Thoracic aorta (tissue), 2 donors: Measurements from ENCODE around the gene MAEA. TPM values are rescaled to one million over a fixed set of nuclear protein-coding genes. Genes with fewer than 3 reads are reported as not detected.

Source experiments
- ATAC-seq: fragments of 150-250 bp; one replicate; pipeline ENCODE4 v1.8.0; 2017; ENCODE audit warnings: low read depth; ENCODE audit not compliant: insufficient number of reproducible peaks, low FRiP score
- DNase-seq: peaks from one replicate; pipeline ENCODE4 v3.0.0-alpha.2; 2020; ENCODE audit warnings: low spot score
- H3K27ac ChIP-seq, 2 donors: fragments of 200-600 bp; sonication (generic); 1 replicate in 1 of 2; 2 replicates in 1 of 2; pipeline ENCODE4 v1.5.1; 2016; ENCODE audit warnings: mild to moderate bottlenecking in 2 of 2, moderate library complexity in 2 of 2
- H3K27me3 ChIP-seq: fragments of 200-600 bp; sonication (generic); replicated peaks from 2 replicates; pipeline ENCODE4 v1.6.0; 2016; ENCODE audit warnings: mild to moderate bottlenecking; ENCODE audit not compliant: insufficient read depth
- H3K36me3 ChIP-seq: fragments of 200-600 bp; sonication (generic); one replicate; pipeline ENCODE4 v1.5.1; 2016
- H3K4me1 ChIP-seq, 2 donors: fragments of 200-600 bp; sonication (generic); 1 replicate in 1 of 2; 2 replicates in 1 of 2; pipeline versions ENCODE4 v1.5.1 to v1.6.0; 2016; ENCODE audit warnings: low read depth in 2 of 2, mild to moderate bottlenecking in 1 of 2; ENCODE audit not compliant: control insufficient read depth in 1 of 2
- H3K4me3 ChIP-seq: fragments of 200-600 bp; sonication (generic); 2 replicates; pipeline ENCODE4 v1.5.1; 2016; ENCODE audit warnings: mild to moderate bottlenecking
- H3K9me3 ChIP-seq: fragments of 200-600 bp; sonication (generic); 2 replicates; pipeline ENCODE4 v1.5.1; 2016
- total RNA-seq, 2 donors: library from RNA; depleted of rRNA; stranded (reverse); fragments of >200 nt; gene quantifications; one replicate each; pipeline versions ENCODE4 v1.1.0 to v1.2.3, GENCODE V29; 2016
- TF ChIP-seq, protein P1 (sequence below): fragments of 200-600 bp; sonication (generic); IDR thresholded peaks from one replicate; pipeline ENCODE4 v1.5.1; 2019; ENCODE audit warnings: antibody characterized with exemption

MAEA gene
- total RNA-seq, 2 donors from 2014 or later, result 53.7 to 83.8 TPM

DNA sequence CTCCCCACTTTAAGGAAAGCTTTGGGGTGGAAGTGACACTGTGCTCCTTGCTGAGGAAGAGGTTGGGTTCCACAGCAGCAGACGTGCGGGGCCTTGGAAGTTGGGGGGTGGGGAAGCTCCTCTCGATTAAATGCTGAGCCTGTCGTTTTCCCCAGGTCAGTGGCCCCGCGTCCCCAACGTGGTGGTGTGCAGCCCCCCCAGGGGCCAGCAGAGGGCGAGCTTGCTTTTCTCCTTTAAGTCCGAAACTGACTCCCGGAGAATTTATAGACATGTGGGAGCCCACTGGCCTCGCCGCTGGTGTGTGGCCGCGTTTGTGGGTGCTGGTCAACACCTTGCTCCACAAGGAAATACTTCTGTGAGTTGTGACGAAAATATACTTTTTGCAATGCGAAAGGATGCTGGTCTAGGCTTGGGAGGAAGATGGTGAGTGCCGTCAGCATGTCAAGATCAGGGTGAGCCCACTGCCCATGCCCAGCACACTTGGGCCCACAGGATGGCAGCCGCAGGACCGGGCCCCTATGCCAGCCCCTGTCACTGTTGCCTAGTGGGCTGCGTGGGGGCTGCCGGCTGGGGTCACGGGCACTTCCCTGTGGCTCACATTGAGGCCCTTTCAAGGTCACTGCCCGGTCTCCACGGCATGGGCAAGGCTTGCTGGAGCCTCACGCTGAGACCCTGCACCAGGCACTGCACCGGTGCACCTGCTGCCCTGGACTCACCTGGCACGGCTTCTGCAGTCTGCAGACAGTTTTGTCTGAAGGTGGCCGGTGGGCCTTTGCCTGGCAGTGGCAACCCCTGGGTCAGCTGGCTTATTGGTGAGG lies 66.7 kb downstream of the MAEA start:
- Histone ChIP-seq H3K27me3 (no peaks in the 10 kb centered on the region), H3K27ac (no peak overlapping the region), H3K36me3 (peaks cover 26% of the 10 kb centered on the region), H3K4me3 (no peak overlapping the region), H3K9me3 (no peaks in the 10 kb centered on the region), H3K4me1 (peaks cover 0 to 4% of the 10 kb centered on the region in 2 donors)
- TF ChIP-seq, protein P1, sequence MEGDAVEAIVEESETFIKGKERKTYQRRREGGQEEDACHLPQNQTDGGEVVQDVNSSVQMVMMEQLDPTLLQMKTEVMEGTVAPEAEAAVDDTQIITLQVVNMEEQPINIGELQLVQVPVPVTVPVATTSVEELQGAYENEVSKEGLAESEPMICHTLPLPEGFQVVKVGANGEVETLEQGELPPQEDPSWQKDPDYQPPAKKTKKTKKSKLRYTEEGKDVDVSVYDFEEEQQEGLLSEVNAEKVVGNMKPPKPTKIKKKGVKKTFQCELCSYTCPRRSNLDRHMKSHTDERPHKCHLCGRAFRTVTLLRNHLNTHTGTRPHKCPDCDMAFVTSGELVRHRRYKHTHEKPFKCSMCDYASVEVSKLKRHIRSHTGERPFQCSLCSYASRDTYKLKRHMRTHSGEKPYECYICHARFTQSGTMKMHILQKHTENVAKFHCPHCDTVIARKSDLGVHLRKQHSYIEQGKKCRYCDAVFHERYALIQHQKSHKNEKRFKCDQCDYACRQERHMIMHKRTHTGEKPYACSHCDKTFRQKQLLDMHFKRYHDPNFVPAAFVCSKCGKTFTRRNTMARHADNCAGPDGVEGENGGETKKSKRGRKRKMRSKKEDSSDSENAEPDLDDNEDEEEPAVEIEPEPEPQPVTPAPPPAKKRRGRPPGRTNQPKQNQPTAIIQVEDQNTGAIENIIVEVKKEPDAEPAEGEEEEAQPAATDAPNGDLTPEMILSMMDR, result peak; percentile 84
- ATAC-seq, result no peak
- DNase-seq, result no peak

DNA sequence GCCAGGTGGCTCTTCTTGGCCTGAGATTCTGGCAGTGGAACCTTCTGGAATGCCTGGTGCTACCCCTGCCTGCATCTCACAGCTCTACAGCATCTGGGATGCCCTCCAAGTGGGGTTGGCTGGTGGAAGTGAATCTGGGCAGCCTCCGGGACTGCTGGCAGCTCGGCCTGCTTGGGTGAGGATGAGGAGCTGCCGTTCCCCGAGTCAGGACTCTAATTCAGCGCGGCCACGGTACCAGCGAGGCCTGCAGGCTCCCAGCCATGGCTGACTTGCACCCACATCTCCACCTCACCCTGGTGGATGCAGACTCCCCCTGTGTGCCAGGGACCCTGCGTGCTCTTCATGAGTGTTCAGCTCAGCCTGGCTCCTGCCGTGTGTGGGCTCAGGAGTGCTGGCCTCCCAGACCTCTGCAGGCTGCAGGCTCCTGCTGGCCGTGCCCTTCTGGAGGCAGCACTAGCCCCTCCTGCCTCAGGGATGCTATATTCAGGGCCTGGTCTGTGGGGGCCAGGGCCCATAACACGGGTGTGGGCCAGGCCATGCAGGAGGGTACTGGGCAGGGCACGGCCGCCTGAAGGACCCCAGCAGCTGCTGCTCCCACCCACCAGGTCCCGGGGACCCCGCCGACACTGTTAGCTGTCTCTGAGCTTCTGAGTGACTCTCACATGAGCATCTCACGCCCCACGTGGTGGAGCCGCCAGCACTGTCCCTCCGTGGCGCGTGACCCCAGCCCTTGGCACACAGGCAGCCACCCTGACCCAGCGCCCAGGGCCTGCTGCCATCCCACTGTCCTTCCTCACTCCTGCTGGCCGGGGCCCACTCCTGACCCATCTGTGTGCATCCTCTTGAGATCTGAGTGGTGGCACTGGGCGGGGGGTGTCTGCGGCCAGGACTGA lies 67.9 kb downstream of the MAEA start:
- TF ChIP-seq, protein P1, result no peak
- peaks cover 27% of the 10 kb centered on the region for H3K36me3 ChIP-seq
- H3K27me3 ChIP-seq, result no peaks in the 10 kb centered on the region
- DNase-seq, result no peak
- no peak overlapping the region for H3K27ac ChIP-seq
- H3K4me3 ChIP-seq, result no peak overlapping the region
- no peaks in the 10 kb centered on the region for H3K4me1 ChIP-seq
- no peaks in the 10 kb centered on the region for H3K9me3 ChIP-seq
- ATAC-seq, result no peak

DNA sequence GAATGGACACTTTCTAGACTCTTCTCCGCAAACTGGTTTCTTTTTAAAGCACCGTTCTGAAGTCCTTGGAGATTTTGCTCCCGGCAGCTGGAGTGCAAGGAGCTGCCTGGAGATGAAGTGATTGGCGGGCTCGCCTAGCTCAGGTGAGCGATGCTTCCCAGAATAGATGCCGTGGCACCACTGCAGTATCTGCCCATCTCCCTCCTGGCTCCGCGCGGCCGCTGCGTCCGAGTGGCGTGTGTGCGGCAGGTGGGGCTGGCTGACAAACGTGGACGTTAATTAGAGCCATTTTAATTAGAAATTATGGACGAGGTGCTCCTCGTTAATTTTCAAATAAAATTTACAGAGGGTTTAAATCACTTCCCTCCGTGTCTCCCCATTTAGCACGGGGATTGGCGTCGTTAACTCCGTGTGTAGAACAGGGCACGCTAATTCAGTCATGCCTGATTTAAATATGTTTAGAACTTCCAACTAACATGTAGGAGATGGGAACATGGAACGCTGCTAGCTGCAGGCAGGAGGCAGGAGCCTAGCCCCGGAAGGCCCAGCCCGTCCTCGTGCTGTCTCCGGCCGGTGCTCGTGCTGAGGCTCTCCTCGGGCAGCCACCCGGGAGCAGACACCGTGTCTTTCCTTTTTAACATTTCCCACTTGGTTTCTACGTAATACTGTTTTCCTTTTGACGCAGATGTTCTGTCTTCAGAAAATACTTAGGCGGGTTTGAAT lies 68.9 kb downstream of the MAEA start:
- H3K27me3 ChIP-seq, result no peaks in the 10 kb centered on the region
- H3K27ac ChIP-seq, result no peak overlapping the region
- H3K4me3 ChIP-seq, result no peak overlapping the region
- no peak for DNase-seq
- H3K36me3 ChIP-seq, result peaks cover 20% of the 10 kb centered on the region
- ATAC-seq, result no peak
- no peaks in the 10 kb centered on the region for H3K4me1 ChIP-seq
- no peaks in the 10 kb centered on the region for H3K9me3 ChIP-seq
- TF ChIP-seq, protein P1, result no peak

DNA sequence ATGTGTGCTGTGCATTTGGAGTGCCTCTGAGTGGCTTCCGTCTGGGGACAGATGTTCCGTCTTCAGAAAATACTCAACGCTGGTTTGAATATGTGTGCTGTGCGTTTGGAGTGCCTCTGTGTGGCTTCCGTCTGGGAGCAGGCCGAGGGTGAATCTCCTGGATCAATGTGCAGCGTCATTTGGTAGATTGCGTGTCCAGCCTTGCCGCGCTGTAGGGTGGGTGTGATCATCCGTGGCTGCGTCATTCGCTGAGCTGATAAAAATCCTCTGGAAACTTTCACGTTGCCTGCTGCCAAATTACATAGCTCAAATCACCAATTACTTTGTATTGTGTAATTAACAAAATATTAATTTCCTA lies 69.4 kb downstream of the MAEA start:
- no peaks in the 10 kb centered on the region for H3K9me3 ChIP-seq
- no peaks in the 10 kb centered on the region for H3K27me3 ChIP-seq
- no peak overlapping the region for H3K4me3 ChIP-seq
- H3K27ac ChIP-seq, result no peak overlapping the region
- TF ChIP-seq, protein P1, result no peak
- no peak for DNase-seq
- no peak for ATAC-seq
- H3K4me1 ChIP-seq, result no peaks in the 10 kb centered on the region
- H3K36me3 ChIP-seq, result peaks cover 20% of the 10 kb centered on the region

DNA sequence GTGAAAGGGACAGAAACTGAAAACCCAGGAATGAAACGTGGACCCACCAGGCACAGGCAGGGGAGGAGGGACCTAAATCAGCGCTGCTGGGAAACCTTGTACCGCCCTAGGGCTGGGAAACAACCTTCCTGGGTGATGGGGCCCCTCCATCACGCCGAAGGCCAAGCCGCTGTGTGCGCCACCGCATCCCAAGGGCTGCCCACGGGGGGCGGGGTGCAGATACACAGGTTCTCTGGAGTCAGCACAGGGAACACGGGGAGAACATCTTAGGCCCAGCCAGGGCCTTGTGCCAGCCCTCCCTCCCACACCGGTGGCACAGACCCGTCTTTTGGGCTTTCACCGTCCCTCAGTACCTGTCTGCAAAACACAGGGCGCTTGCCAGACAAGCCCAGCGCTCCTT lies 70.3 kb downstream of the MAEA start:
- TF ChIP-seq, protein P1, result no peak
- no peaks in the 10 kb centered on the region for H3K27me3 ChIP-seq
- no peaks in the 10 kb centered on the region for H3K4me1 ChIP-seq
- H3K27ac ChIP-seq, result no peak overlapping the region
- H3K4me3 ChIP-seq, result no peak overlapping the region
- no peaks in the 10 kb centered on the region for H3K9me3 ChIP-seq
- peaks cover 19% of the 10 kb centered on the region for H3K36me3 ChIP-seq
- ATAC-seq, result no peak
- no peak for DNase-seq
